ENCODE results near the gene SHB.
"Not testable (repeated sequence)": the region's sequence is repeated elsewhere in the genome, so short reads cannot be mapped to it uniquely, and the experiment has no call there.

The SHB gene

DNA sequence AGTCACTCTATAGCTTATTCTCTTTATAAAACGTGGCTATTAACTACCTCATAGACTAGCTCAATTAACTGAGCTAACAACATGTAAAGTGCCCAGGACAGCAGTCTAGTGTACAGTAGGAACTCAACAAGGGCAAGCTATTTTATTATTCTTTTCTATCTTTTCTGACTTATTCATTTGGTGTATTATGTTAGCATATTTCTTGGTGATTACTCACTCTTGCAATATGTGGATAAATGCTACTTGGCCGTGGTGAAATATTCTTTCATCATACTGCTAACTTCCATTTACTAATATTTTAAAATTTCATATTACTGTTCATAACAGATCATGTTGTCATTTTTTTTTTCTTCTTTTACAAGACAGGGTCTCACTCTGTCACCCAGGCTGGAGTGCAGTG, 170.0 kb downstream of the SHB start:
- Histone ChIP-seq H3K36me3 (ENCODE audit: control insufficient read depth, insufficient read depth, low read length) (no peaks in the 10 kb centered on the region), H3K9me3 (ENCODE audit: control insufficient read depth, low read length) (no peaks in the 10 kb centered on the region), H3K27me3 (ENCODE audit: control insufficient read depth, insufficient read depth, low read length) (no peaks in the 10 kb centered on the region), H3K4me3 (ENCODE audit: low read length) (no peak overlapping the region), H3K4me1 (ENCODE audit: control insufficient read depth, insufficient read depth, low read length) (peaks cover 11% of the 10 kb centered on the region), H3K9ac (ENCODE audit: low read length) (no peak overlapping the region)

DNA sequence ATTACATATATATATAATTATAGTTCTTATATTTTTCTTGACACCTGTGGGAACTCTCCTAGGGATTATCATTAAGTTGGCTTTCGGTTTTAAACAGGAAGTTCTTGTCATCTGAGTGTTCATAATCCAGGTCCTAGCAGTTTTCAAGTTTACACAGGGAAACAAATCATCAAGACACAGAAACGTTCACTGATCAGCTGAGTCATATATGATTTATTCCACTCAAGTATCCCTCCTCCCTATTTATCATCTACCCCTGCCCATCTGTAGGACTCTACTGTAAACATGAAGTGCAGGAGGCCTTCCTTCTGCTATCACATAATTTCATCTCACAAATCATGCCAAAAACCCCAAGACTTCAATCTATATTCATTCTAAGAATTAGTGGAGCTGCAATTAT, 171.4 kb downstream of the SHB start:
- H3K4me1 ChIP-seq (ENCODE audit: control insufficient read depth, insufficient read depth, low read length), result peaks cover 1% of the 10 kb centered on the region
- no peaks in the 10 kb centered on the region for H3K9me3 ChIP-seq (ENCODE audit: control insufficient read depth, low read length)
- peaks cover 8% of the 10 kb centered on the region for H3K36me3 ChIP-seq (ENCODE audit: control insufficient read depth, insufficient read depth, low read length)
- no peaks in the 10 kb centered on the region for H3K27me3 ChIP-seq (ENCODE audit: control insufficient read depth, insufficient read depth, low read length)
- H3K9ac ChIP-seq (ENCODE audit: low read length), result no peak overlapping the region
- H3K4me3 ChIP-seq (ENCODE audit: low read length), result no peak overlapping the region

DNA sequence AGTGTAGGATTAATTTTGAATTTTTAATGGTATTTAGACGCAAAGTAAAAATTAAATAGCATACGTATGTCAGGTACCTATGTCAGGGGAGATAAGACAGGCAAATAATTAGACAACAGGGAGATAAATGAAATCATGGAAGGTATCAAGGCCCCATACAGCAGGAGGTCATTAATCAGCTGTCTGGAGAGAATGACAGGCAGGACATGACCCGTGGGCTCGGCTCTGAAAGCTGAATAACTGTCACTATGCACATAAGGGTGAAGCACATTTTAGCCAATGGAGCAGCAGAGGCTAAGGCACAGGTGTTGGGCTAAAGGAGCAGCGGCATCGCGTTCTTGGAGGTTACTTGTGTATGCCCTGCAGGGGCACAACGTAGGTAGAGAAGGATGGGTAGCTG, 177.0 kb downstream of the SHB start:
- Histone ChIP-seq H3K4me3 (ENCODE audit: low read length) (no peak overlapping the region), H3K9me3 (ENCODE audit: control insufficient read depth, low read length) (no peaks in the 10 kb centered on the region), H3K27me3 (ENCODE audit: control insufficient read depth, insufficient read depth, low read length) (no peaks in the 10 kb centered on the region), H3K4me1 (ENCODE audit: control insufficient read depth, insufficient read depth, low read length) (no peaks in the 10 kb centered on the region), H3K9ac (ENCODE audit: low read length) (no peak overlapping the region), H3K36me3 (ENCODE audit: control insufficient read depth, insufficient read depth, low read length) (peaks cover 8% of the 10 kb centered on the region)

DNA sequence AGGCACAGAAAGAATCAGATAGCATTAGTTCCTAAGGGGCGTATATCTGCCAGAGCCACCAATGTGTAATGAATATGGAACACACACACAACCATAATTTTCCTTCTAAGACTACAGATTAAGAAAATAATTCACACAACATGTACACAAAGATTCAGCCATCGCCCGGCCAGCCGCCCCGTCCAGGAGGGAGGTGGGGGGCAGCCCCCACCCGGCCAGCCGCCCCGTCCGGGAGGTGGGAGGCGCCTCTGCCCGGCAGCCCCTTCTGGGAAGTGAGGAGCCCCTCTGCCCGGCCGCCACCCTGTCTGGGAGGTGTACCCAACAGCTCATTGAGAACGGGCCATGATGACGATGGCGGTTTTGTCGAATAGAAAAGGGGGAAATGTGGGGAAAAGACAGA, 178.0 kb downstream of the SHB start:
- H3K9ac ChIP-seq (ENCODE audit: low read length); H3K9me3 ChIP-seq (ENCODE audit: control insufficient read depth, low read length); H3K27me3 ChIP-seq (ENCODE audit: control insufficient read depth, insufficient read depth, low read length); H3K36me3 ChIP-seq (ENCODE audit: control insufficient read depth, insufficient read depth, low read length); H3K4me1 ChIP-seq (ENCODE audit: control insufficient read depth, insufficient read depth, low read length); H3K4me3 ChIP-seq (ENCODE audit: low read length): not testable (repeated sequence)

DNA sequence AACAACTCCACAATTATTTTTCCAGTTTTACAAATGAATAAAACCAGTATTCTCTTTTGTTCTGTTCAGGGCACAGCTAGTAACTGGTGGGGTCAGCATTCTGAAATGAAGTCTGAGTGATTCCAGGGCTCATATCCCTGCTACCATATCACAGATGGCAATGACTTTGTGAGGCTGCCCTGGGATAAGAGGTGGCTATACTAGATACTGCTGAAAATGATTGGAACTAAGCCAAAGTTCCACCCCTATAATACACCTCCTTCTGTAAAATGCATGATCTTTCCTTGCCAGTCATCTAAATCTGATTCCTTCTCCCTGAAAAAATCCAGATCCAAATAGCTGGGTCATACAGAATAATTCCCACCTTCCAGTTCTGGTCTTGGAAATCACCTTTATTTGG, 179.5 kb downstream of the SHB start:
- Histone ChIP-seq H3K9me3 (ENCODE audit: control insufficient read depth, low read length) (no peaks in the 10 kb centered on the region), H3K4me3 (ENCODE audit: low read length) (no peak overlapping the region), H3K27me3 (ENCODE audit: control insufficient read depth, insufficient read depth, low read length) (no peaks in the 10 kb centered on the region), H3K9ac (ENCODE audit: low read length) (no peak overlapping the region), H3K36me3 (ENCODE audit: control insufficient read depth, insufficient read depth, low read length) (peaks cover 8% of the 10 kb centered on the region), H3K4me1 (ENCODE audit: control insufficient read depth, insufficient read depth, low read length) (no peaks in the 10 kb centered on the region)

DNA sequence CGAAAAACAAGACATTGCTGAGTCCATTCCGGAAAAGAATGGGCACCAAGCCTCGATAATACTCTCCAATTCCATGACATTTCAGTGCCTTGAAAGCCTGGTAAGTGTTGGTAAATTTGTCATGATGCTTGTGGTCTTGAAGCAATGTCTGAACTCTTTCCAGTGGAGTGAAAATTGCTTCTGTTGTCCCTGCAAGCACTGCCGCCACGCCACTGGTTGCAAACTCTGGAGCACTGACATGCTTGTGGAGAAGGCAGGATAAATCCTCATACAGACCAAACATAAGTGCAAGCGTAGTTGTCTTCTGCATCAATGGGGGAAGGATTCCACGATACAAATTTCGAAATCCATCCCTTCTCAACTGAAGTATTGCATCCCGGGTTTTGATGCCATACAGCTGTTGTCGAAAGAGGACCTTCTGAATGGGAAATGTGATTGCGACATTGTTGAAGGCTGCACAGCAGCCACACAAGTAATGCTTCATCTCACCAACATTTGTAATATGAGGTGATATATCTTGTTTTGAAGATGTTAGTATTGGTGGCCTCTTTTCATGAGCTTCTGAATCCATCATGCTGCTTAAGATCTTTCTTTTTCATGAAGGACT, 180.9 kb downstream of the SHB start:
- not testable (repeated sequence) for H3K9ac ChIP-seq (ENCODE audit: low read length); H3K4me3 ChIP-seq (ENCODE audit: low read length); H3K27me3 ChIP-seq (ENCODE audit: control insufficient read depth, insufficient read depth, low read length); H3K4me1 ChIP-seq (ENCODE audit: control insufficient read depth, insufficient read depth, low read length); H3K9me3 ChIP-seq (ENCODE audit: control insufficient read depth, low read length); H3K36me3 ChIP-seq (ENCODE audit: control insufficient read depth, insufficient read depth, low read length)

DNA sequence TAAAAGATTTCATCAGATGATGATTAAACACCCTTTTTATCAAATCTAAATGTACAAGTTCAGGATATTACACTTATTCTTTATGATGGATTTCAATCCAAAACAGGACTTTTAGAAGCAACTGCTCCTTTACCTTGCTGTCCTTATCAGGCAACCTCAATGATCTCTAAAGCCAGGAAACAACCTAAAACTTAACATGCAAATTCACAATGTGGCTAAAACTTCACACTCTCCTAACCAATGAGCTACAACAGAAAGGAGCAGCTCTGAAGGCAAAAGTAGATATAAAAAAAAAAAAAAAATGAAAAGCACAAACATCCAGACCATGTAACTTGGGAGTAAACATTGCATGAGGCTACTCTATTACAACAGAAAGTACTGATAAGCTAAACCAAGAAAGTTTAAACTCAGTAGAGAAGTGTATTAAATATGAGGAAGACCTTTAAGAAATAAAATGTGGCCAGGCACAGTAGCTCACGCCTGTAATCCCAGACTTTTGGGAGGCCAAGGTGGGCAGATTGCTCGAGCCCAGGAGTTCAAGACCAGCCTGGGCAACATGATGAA, 188.0 kb downstream of the SHB start:
- H3K9me3 ChIP-seq (ENCODE audit: control insufficient read depth, low read length), result no peaks in the 10 kb centered on the region
- no peak overlapping the region for H3K9ac ChIP-seq (ENCODE audit: low read length)
- H3K27me3 ChIP-seq (ENCODE audit: control insufficient read depth, insufficient read depth, low read length), result no peaks in the 10 kb centered on the region
- H3K4me3 ChIP-seq (ENCODE audit: low read length), result no peak overlapping the region
- no peaks in the 10 kb centered on the region for H3K4me1 ChIP-seq (ENCODE audit: control insufficient read depth, insufficient read depth, low read length)
- no peaks in the 10 kb centered on the region for H3K36me3 ChIP-seq (ENCODE audit: control insufficient read depth, insufficient read depth, low read length)

DNA sequence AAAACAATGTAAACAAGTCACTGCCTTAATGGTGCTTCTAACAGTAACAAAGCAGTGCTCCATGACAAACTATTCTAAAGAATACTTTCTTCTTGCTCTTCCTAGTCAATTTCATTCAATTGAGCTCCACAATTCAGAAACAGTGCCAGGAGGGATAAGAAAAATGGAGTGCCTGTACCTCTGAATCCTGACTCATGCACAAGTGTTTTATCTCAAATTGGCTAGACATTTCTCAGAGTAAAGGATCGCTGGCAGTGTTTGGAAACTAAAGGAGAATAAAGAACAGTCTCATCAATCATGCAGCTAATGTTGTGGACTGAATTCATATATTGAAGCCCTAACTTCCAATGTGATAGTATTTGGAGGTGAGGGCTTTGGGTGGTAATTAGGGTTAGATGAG, 192.7 kb downstream of the SHB start:
- Histone ChIP-seq H3K4me3 (ENCODE audit: low read length) (no peak overlapping the region), H3K27me3 (ENCODE audit: control insufficient read depth, insufficient read depth, low read length) (no peaks in the 10 kb centered on the region), H3K4me1 (ENCODE audit: control insufficient read depth, insufficient read depth, low read length) (no peaks in the 10 kb centered on the region), H3K36me3 (ENCODE audit: control insufficient read depth, insufficient read depth, low read length) (no peaks in the 10 kb centered on the region), H3K9me3 (ENCODE audit: control insufficient read depth, low read length) (no peaks in the 10 kb centered on the region), H3K9ac (ENCODE audit: low read length) (no peak overlapping the region)

DNA sequence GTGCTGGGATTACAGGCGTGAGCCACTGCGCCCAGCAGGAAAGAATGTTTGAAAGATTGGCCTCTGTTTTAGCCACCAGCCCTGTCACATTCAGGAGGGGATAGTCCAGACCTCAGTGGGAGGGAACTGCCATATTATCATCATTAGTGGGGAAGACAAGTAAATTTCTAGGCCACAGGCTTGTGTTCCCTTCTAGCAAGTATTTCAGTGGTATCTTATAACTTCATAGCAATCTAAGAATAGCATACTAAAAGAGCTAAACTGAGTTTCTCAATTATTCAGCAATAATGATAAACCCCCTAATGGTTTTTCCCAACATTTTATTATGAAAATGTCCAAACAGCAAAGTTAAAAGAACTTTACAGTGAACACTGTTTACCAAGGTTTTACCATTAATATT, 195.1 kb downstream of the SHB start:
- Histone ChIP-seq H3K27me3 (ENCODE audit: control insufficient read depth, insufficient read depth, low read length) (no peaks in the 10 kb centered on the region), H3K4me3 (ENCODE audit: low read length) (no peak overlapping the region), H3K36me3 (ENCODE audit: control insufficient read depth, insufficient read depth, low read length) (no peaks in the 10 kb centered on the region), H3K9ac (ENCODE audit: low read length) (no peak overlapping the region), H3K9me3 (ENCODE audit: control insufficient read depth, low read length) (no peaks in the 10 kb centered on the region), H3K4me1 (ENCODE audit: control insufficient read depth, insufficient read depth, low read length) (no peaks in the 10 kb centered on the region)

DNA sequence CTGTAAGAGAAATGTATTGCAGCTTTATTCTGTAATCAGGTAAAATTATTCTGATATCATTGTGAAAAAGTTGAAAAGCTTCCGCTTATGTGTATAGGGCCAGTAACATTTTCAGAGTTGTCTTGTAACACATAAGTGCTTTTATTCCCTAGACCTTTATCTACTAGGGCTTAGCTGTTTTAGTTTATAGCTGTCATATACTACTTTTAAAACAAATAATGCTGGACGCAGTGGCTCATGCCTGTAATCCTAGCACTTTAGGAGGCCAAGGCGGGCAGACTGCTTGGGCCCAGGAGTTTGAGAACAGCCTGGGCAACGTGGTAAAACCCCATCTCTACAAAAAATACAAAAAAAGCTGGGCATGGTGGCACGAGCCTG, 198.2 kb downstream of the SHB start:
- Histone ChIP-seq H3K27me3 (ENCODE audit: control insufficient read depth, insufficient read depth, low read length) (no peaks in the 10 kb centered on the region), H3K9ac (ENCODE audit: low read length) (no peak overlapping the region), H3K36me3 (ENCODE audit: control insufficient read depth, insufficient read depth, low read length) (no peaks in the 10 kb centered on the region), H3K4me3 (ENCODE audit: low read length) (no peak overlapping the region), H3K9me3 (ENCODE audit: control insufficient read depth, low read length) (no peaks in the 10 kb centered on the region), H3K4me1 (ENCODE audit: control insufficient read depth, insufficient read depth, low read length) (no peaks in the 10 kb centered on the region)

DNA sequence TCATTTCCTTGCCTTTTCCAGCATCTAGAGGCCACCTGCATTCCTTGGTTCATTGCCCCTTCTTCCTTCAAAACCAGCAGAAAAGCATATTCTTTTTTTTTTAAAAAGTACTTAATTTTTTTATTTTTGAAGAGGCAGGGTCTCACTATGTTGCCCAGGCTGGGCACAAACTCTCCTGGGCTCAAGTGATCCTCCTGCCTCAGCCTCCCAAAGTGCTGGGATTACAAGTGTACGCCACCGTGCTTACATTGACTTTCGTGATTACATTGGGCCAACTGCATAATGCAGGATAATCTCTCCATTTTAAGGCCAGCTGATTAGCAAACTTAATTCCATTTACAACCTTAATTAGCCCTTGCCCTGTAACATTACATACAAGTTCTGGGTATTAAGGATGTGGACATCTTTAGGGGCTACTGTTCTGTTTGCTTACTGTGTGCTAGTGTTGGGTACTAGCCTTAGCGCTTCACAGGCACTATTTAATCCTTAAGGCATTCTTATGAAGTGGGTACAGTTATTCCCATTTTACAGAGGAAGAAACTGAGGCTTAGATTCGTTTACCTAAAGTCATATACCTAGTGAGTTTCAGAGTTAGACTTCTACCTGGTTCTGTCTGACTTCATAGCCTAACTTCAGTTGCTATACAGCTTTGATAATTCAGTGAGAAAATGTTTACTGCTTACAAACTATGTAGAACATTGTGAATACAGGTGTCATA, 198.8 kb downstream of the SHB start:
- H3K9ac ChIP-seq (ENCODE audit: low read length), result no peak overlapping the region
- no peaks in the 10 kb centered on the region for H3K36me3 ChIP-seq (ENCODE audit: control insufficient read depth, insufficient read depth, low read length)
- no peaks in the 10 kb centered on the region for H3K9me3 ChIP-seq (ENCODE audit: control insufficient read depth, low read length)
- no peaks in the 10 kb centered on the region for H3K27me3 ChIP-seq (ENCODE audit: control insufficient read depth, insufficient read depth, low read length)
- H3K4me1 ChIP-seq (ENCODE audit: control insufficient read depth, insufficient read depth, low read length), result no peaks in the 10 kb centered on the region
- H3K4me3 ChIP-seq (ENCODE audit: low read length), result no peak overlapping the region
